Fibroblast of the conjunctiva (primary cell): ENCODE measurements around the gene NSD1.
"Not testable (repeated sequence)": the region's sequence is repeated elsewhere in the genome, so short reads cannot be mapped to it uniquely, and the experiment has no call there.

Source experiments
- DNase-seq: peaks from one replicate; pipeline ENCODE4 v3.0.0-alpha.2; 2010; ENCODE audit warnings: low read depth

NSD1 gene

DNA sequence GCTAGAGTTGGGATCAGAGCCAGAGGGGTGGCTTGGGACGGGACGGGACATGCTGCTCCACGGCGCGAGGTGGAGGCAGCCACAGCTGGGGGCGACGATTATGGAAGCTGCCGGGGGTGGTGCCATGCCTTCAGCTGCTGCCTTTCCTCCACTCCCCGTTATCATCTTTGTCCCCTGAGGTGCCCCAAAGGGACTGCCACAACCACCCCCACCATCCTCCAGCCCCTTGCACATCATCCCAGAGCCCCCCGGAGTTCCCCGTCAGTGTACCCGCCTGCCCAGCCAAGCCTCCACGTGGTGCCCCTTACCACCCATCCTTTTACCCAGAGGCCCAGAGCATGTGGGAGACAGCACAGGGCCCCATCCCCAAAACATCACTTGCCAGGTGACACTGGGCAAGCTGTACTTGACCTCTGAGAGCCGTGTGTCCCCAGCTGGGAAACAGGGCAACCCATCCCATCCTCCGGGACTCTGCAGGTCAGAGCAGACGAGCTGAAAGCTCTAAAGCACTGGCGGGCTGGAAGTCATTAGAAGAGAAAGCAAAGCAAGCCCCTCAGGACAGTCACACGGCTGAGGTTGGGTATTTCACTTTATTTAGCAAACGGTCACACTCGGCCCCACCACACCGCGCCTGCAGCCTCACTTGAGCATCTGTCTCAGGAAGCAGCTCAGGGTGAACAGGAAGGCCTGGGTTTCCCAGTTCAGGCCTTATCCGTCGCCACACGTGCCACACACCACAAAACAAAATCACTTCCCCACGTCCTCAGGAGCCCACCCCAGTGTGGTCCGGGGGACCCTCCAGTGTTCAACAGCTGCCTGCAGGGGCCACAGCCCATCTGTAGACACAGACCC is 197.6 kb downstream of the NSD1 start:
- no peak for DNase-seq

DNA sequence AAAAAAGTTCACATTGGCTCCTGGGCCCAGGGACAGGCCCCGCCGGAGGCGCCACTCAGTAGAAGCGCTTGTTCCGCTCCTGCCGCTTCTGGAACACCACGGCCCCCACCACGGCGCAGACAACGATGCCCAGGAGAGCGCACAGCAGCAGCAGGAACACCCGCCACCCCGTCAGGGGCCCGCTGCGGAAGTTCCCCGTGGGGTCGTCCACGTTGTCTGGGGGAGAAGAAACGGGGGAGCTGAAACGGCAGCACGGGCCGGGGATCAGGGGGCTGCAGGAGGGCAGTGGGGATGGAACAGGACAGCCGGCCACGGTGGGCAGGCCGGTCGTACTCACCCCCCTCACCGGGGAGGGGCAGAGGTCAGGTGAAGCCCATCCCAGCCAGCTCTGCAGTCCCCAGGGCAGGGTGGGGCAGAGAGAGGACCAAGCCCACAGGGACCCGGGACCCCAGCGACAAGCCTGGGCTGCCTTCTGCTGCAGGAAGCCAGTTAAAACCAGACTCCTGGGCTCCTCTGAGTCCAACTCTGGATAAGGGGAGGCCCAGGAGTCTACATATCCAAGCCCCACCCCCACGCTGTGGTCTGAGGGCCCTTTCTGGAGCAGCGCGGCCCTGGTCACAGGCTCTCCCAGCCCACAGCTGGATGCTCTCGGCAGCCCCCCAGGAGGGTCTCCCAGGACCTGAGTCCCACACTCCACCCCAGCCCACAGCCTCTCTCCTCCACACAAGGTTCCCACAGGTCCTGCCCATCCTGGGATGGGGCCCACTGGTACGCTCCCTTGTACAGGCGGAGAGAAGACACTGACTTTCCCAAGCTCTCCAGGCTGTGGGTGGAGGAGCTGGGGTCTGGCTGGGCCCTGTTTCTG is 198.7 kb downstream of the NSD1 start:
- DNase-seq = no peak

DNA sequence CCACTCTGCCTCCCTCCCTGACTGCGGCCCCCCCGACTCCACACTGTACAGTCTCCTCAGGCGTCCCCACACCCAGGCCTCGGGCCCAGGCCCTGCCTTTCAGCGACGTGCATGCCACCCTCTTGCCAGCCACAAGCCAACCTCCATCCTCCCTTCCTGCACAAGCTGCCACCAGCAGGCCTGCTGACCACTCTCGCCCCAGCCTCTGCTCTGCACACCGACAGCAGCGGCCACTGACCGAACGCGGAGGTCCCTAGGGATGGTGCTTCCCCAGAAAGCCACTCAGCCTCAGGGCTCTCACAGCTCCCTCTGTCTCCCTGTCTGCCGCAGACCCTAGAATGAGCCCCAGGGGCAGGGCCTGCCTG is 199.3 kb downstream of the NSD1 start:
- DNase-seq = no peak

DNA sequence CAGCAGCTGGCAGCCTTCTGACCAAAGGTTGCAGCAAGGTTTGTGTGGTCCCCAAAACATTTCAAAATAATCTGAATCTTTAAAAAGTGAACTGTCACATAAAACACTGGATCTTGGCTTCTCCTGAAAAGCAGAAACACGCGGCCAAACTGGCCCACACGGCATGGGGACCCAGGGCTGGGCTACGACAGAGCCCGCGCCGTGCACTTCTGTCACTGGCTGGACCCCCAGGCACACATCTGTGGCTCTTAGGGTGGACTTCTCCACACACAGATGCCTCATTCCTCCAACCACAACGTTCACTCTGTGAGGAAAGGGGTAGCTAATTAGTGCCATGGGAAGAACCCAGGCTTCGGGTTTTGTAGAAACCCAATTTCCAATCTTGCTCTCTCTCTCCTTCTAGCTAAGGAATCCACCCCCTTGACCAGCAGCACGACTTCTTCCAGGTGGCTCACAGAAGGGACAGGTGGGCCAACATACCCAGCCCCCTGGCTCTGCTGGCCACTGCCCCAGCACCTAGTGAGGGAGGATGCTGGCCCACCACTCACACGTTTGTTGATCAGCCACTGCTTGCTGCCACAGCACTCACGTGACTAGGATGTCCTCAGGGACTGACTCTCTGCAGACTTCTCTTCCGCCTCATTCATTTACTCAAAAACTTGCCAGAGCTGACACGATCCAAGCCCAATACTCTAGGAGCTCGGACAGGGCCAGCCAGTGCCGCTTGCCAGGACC is 200.0 kb downstream of the NSD1 start:
- no peak for DNase-seq

DNA sequence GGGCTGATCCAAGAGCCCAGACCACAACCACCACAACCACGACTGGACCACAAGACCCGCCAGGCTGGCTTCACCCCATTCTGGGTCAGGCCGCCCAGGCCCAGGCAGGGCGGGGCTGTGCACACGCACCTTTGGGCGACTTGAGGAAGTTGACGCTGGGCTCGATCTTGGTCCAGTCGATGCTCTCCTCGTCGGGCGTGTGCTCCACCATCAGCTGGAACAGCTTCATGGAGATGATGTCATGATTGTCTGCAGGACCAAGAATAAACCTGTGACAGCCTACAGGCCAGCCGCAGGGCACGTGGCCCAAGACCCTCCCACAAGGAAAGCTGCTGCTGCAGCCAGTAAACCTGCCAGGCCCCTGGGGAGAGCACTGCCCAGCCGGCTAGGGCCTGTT is 200.6 kb downstream of the NSD1 start:
- DNase-seq = no peak

DNA sequence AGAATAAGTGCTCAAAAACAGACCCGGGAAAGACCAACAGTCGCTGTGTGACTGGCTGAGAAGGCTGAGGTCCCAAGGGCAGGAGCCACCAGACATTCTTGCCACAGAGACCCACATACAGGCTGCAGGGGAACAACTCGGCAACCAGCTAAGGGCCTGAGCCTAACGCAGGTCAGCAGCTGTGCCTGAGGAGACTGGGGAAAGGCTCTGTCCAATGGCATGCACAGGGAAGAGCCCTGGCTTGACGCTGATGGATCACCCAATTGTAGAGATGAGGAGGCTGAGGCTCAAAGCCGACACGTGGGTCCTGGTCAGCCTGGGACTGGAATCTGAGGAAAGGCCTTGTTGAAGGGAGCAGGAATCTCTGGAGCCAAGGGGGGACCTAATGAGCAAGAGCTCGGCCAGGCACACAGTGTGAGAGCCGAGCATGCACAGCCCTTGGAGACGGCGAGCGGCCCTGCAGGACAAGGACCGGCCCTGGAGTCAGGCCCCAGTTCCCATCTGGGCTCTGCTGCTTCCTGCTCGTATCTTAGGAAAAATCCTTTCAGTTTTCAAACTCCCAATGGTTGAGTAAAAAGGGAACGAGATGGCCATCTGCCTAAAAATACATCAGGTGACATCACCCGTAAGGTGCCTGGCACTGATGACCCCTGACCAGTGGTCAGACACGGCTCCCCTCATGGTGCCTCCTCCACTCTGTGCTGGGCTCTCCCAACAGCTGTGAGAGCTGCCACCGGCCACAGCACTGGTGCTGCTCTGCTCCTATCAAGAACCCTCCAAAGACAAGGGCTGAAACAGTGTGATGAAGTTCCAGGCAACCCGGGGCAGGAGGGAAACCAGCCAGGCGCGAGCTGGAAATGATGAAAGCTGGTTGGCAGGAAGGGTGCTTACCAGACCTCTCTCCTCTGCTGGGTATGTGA is 201.5 kb downstream of the NSD1 start:
- DNase-seq = no peak

DNA sequence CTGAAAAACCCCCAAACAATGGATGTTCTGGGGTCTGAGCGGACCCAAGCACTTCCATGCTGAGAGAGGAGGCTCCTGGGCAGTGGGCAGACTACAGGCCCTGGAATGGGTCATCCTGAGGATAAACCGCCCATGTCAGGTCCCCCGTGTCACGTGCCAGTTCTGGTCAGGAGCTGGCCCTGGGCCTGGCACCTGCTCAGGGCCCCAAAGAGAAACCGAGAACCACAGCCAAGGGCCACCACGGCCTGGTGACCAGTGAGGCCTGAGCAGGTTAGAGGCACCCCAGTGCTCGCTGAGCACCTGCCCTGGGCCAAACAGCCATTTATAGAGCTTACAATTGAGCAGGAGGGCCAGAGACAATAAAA is 202.1 kb downstream of the NSD1 start:
- no peak for DNase-seq

DNA sequence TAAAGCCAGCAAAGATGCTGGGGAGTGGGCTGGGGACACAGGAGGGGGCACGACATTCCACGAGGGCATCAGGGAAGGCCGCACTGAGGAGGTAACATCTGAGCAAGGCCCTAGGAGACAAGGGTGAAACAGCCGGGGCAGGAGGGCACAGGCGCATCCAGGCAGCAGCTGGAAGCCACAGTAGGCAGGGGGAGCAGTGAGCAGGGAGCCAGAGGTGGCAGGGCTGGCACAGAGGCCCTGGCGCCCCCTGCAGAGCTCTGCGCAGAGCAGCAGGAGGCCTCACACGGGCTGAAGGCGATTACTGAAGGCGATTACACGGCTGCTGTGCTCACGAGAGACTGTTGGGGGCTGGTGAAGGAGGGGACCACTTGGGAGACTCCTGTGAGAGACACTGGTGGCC is 202.5 kb downstream of the NSD1 start:
- no peak for DNase-seq

DNA sequence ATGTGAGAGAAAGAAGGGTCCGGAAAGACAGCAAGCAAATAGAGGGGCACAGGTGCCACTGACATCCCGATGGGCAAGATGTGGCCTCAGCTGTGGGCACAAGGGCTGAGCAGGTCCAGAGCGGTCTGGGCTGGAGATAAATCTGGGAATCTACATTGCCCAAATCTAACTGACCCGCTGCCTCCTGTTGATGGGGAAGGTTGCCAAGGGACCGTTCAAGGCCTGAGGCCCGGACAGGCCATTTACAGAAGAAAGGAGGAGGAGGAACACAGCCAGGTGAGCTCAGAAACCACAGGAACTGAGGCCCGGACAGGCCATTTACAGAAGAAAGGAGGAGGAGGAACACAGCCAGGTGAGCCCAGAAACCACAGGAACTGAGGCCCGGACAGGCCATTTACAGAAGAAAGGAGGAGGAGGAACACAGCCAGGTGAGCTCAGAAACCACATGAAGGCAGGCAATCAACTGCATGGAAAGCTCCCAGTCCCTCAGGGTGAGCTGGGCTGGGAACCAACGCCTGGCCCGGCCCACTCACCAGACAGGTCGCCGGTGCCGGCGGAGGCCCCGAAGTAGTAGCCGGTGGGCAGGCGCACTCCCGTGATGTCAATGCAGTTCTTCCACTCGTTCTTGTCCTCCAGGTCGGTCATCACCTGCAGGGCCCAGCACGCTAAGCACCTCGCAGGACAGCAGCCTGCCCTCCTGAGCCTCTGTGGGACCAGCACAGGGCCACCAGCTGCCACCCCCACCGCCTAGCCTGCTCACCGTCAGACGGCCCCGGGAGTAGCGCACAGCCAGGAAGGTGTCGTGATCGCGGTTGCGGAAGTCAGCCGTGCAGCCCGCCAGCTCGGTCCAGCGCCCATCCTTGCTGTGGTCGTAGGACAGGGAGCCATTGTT is 203.3 kb downstream of the NSD1 start:
- no peak for DNase-seq

DNA sequence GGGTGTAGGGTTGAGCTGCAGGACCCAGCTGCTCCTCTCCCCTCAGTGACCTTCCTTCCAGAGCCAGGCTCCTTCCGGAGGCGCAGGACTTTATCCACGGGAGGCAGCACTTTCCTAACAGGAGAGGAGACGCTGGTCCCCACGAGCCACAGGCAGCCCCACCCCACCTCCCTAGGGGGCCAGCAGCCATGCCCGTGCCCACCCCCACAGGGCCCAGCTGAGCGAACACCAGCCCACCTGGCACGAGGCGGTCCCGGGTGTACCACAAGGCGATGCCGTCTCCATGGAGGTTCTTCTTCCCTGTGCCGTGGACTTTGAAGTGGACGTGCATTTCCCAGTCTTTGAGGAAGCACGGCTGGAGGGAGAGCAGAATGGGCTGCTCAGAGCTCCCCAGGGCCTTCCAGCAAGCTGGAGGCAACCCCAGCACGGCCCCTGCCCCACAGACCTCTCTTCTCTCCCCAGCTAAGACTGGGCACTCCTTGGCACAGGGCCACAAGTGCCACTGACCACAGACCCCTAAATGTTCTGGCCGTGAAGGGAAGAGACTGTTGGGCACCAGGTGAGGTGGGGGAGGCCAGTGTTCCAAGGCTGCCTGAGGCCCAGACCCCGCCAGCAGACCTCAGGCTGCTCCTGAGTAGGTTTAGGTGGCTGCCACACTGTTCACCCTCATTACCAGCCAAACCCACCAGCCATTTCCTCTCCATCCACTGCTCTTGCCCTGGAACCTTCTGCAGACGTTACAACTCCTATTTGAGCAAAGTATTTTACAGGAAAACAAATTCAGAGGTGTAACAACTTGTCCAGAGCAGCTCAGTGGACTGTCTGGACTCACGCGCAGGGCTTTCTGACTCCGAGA is 204.9 kb downstream of the NSD1 start:
- no peak for DNase-seq

DNA sequence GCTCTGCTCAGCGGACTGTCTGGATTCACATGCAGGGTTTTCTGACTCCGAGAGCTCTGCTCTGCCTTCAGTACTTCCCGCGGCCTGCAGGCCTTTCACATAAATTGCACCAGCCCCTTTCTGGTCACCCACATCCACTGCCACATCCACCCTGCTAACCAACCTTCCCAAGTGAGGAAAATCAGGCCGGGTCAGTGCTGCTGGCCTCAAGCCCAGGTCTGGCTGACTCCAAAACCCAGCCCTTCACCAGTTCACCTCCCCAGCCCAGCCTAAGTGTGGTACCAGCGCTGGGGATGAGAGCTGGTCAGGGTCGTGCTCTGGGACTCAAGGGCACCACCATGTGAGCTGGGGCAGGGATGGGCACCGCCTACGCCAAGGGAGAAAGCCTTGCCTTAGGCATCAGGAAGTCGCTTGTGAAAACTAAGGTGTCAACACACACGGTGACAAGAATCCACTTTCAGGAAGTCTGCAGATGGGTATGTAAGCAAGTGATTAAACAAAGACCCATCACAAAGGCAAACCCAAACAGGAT is 205.6 kb downstream of the NSD1 start:
- DNase-seq = no peak

DNA sequence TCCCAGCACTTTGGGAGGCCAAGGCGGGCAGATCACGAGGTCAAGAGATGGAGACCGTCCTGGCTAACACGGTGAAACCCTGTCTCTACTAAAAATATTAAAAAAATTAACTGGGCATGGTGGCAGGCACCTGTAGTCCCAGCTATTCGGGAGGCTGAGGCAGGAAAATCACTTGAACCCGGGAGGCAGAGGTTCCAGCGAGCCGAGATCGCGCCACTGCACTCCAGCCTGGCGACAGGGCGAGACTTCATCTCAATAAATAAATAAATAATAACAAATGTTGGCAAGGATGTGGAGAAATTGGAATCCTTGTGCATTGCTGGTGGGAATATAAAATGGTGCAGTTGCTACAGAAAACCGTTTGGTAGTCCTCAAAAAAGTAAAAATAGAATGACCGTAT is 209.4 kb downstream of the NSD1 start:
- DNase-seq = not testable (repeated sequence)

DNA sequence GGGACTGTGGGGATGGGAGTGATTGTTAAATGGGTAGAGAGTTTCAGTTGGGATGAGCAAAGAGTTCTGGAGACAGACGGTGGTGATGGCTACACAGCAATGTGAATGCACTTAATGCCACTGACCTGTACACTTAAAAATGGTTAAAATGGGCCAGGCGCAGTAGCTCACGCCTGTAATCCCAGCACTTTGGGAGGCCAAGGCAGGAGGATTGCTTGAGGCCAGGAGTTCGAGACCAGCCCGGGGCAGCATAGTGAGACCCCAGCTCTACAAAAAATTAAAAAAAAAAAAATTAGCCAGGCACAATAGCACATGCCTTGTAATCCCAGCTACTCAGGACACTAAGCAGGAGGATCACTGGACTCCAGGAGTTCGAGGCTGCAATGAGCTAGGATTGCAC is 210.2 kb downstream of the NSD1 start:
- no peak for DNase-seq

DNA sequence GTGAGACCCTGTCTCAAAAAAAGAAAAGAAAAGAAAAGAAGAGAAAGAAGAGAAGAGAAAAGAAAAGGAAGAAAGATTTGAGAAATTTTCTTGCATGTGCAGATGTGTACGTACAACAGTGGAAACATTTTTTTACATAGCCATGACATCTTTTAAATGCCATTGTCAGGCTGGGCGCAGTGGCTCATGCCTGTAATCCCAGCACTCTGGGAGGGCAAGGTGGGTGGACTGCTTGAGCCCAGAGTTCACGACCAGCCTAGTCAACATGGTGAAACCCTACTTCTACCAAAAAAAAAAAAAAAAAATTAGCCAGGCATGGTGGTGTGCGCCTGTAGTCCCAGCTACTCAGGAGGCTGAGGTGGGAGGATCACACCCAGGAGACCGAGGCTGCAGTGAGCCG is 211.3 kb downstream of the NSD1 start:
- DNase-seq = no peak

DNA sequence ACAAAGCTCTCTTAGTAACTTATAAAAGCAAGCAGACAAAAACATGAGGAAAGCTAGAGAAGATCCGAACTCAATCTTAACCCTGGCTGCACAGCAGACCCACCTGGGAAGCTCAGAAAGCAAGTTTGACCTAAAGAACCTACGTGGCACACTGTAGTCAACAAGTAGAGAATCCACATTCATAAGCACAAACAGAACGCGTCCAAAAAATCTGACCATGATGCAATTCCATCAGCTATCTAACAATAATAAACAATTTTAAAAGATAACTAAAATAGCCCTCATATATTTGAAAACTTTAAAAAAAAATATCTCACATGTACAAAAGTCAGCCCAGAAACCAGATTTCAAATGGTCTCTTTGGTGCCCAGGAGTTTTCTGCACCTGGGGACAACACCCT is 213.2 kb downstream of the NSD1 start:
- no peak for DNase-seq

DNA sequence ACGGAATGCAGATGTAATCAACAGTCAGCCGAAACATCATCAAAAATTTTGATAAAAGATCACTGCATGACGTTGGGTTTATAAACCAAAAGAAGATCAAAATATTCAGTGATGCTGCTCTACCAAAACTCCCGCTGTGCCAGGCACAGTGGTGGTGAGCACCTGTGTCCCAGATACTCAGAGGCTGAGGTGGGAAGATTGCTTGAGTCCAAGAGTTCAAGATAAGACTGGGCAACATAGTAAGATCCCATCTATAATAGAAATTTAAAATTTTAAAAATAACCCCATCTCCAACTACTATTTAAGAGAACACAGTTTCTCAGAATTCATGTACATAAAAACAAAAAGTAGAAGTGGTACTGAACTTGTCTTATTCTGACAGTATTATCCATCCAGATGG is 214.1 kb downstream of the NSD1 start:
- DNase-seq = no peak

DNA sequence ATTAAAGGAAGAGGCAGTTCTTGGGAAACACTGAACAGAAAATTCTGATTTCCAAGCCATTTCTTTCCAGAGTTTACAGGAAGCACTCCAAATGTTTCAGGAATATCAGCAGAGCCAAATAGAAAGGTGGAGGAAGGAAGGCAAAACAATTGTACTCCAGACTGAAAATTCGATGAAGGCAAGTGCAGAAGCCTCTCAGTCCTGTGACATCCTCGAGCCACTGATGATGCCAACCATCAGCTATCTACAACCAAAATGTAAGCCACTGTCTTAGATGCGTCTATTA is 215.7 kb downstream of the NSD1 start:
- DNase-seq = no peak

DNA sequence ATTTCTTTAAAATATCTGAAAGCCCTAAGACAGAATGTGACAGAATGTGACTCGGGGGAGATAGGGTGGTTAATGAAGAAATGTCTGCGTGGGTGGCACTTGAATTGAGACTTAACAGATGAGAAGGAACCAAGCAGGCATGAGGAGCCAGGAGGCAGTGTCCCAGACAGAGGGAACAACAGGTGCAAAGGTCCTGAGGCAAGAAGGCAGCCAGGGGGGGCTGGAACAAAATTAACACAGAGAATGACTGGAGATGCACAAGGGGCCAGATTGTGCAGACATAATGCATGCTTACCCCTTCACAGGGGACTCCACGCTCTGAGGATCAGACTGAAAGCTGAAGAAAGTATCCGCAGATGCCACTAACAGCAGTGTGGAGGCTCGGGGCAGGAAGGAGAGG is 216.2 kb downstream of the NSD1 start:
- DNase-seq = no peak
